SU-DHL-6 (cell line): Measurements from ENCODE around the gene LRRC74A.

Source experiments
- H2AFZ ChIP-seq: fragments of 200-600 bp; sonication (generic); 2 replicates; pipeline ENCODE4 v1.6.1; 2014; ENCODE audit warnings: low read depth, mild to moderate bottlenecking, moderate library complexity, mixed read lengths, antibody characterized with exemption, low read length; ENCODE audit not compliant: severe bottlenecking
- H3F3A ChIP-seq: fragments of 200-600 bp; shearing (Covaris generic); 2 replicates; pipeline ENCODE4 v1.6.0; 2016; ENCODE audit warnings: antibody characterized with exemption, mild to moderate bottlenecking; ENCODE audit not compliant: insufficient read depth
- H3K27ac ChIP-seq: fragments of 200-600 bp; sonication (generic); 2 replicates; pipeline ENCODE4 v1.5.1; 2016; ENCODE audit warnings: low read depth, mild to moderate bottlenecking, low read length, moderate library complexity, mixed read lengths
- H3K27me3 ChIP-seq: fragments of 200-600 bp; sonication (generic), shearing (Covaris generic); 2 replicates; pipeline ENCODE4 v1.6.0; 2014; ENCODE audit warnings: mild to moderate bottlenecking, low read length
- H3K36me3 ChIP-seq: fragments of 200-600 bp; sonication (generic); 2 replicates; pipeline ENCODE4 v1.6.1; 2014; ENCODE audit warnings: mild to moderate bottlenecking, low read length, mixed read lengths
- H3K4me2 ChIP-seq: fragments of 300-600, 200-600 bp; shearing (Covaris generic), sonication (generic); 2 replicates; pipeline ENCODE4 v1.6.0; 2014; ENCODE audit warnings: low read length, low read depth, mild to moderate bottlenecking; ENCODE audit not compliant: poor library complexity, severe bottlenecking
- H3K4me3 ChIP-seq: fragments of 200-600 bp; sonication (generic); 2 replicates; pipeline ENCODE4 v1.5.1; 2014; ENCODE audit warnings: antibody characterized with exemption, low read length, mild to moderate bottlenecking, mixed read lengths; ENCODE audit not compliant: insufficient read depth, poor library complexity, severe bottlenecking
- H3K79me2 ChIP-seq: fragments of 200-600 bp; sonication (generic); 2 replicates; pipeline ENCODE4 v1.6.1; 2014; ENCODE audit warnings: mild to moderate bottlenecking, low read length, moderate library complexity; ENCODE audit not compliant: insufficient read depth
- H3K9ac ChIP-seq: fragments of 200-600 bp; sonication (generic); 2 replicates; pipeline ENCODE4 v1.7.0; 2014; ENCODE audit warnings: mild to moderate bottlenecking, low read length
- H3K9me2 ChIP-seq: fragments of 200-600 bp; sonication (generic); replicated peaks from 2 replicates; pipeline ENCODE4 v1.6.1; 2014; ENCODE audit warnings: low read length; ENCODE audit not compliant: insufficient read depth
- H3K9me3 ChIP-seq: fragments of 200-600 bp; sonication (generic); 2 replicates; pipeline ENCODE4 v1.6.1; 2014; ENCODE audit warnings: low read length, mixed read lengths; ENCODE audit not compliant: insufficient read depth
- H4K20me1 ChIP-seq: fragments of 200-600 bp; sonication (generic); 2 replicates; pipeline ENCODE4 v1.6.1; 2014; ENCODE audit warnings: low read depth, mild to moderate bottlenecking, antibody characterized with exemption, low read length, moderate library complexity, mixed read lengths
- EZH2phosphoT487 ChIP-seq: fragments of 200-600 bp; sonication (generic), shearing (Covaris generic); conservative IDR thresholded peaks from 2 replicates; pipeline ENCODE4 v1.6.1; 2018; ENCODE audit warnings: mild to moderate bottlenecking, antibody characterized with exemption, low read length, moderate library complexity, mixed read lengths
- TF ChIP-seq, protein P1 (sequence below): fragments of 200-600 bp; sonication (generic); IDR thresholded peaks from one replicate; pipeline ENCODE4 v1.5.1; 2017; ENCODE audit warnings: antibody characterized with exemption, mild to moderate bottlenecking, low read length, moderate library complexity; ENCODE audit not compliant: insufficient read depth, poor library complexity, severe bottlenecking

The LRRC74A gene

DNA sequence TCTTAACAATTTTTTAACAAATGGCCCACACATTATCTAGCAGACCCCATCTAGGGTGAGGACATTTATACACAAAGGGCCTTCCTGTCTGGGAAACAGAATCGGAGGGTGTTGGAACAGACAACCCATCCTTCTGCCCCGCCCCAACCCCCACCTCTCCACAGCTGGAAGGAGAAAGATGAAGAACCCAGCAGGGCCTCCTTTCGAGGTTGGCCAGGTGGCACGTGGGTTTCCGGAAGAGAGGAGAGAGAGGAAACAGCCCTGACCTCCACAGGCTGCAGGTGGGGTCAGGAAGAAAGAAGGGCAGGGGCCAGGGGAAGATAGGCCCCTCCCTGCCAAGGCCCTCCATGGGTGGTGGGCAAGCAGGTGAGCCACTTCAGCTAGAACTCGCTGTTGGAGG, 57.2 kb downstream of the LRRC74A start:
- no peak overlapping the region for H3K27ac ChIP-seq
- H3K9ac ChIP-seq = no peak overlapping the region
- no peak overlapping the region for H3K4me3 ChIP-seq
- H3K4me2 ChIP-seq = no peak overlapping the region
- H3K9me2 ChIP-seq = no peaks in the 10 kb centered on the region
- no peaks in the 10 kb centered on the region for H4K20me1 ChIP-seq
- TF ChIP-seq EZH2phosphoT487 = no peak
- TF ChIP-seq, protein P1, sequence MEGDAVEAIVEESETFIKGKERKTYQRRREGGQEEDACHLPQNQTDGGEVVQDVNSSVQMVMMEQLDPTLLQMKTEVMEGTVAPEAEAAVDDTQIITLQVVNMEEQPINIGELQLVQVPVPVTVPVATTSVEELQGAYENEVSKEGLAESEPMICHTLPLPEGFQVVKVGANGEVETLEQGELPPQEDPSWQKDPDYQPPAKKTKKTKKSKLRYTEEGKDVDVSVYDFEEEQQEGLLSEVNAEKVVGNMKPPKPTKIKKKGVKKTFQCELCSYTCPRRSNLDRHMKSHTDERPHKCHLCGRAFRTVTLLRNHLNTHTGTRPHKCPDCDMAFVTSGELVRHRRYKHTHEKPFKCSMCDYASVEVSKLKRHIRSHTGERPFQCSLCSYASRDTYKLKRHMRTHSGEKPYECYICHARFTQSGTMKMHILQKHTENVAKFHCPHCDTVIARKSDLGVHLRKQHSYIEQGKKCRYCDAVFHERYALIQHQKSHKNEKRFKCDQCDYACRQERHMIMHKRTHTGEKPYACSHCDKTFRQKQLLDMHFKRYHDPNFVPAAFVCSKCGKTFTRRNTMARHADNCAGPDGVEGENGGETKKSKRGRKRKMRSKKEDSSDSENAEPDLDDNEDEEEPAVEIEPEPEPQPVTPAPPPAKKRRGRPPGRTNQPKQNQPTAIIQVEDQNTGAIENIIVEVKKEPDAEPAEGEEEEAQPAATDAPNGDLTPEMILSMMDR = no peak
- H3F3A ChIP-seq = no peaks in the 10 kb centered on the region
- no peak overlapping the region for H2AFZ ChIP-seq
- H3K79me2 ChIP-seq = no peaks in the 10 kb centered on the region
- no peaks in the 10 kb centered on the region for H3K27me3 ChIP-seq
- H3K9me3 ChIP-seq = no peaks in the 10 kb centered on the region
- no peaks in the 10 kb centered on the region for H3K36me3 ChIP-seq

DNA sequence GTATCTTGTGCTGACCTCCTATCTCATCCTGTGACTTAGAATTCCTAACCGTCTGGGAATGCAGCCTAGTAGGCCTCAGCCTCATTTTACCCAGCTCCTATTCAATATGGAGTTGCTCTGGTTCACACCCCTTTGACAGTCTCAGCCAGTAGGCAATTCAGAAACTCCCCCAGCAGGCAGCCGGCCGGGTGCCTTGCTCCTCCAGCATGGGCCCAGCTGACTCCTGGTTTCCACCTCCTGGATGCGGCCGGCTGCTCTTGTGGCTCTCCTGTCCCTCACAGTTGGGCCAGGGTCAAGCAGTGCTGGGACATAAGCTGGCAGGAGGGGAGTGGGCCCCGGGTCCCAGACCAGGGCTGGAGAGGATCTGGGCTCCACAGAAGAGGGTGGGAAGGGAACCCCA, 58.2 kb downstream of the LRRC74A start:
- H3K9ac ChIP-seq = no peak overlapping the region
- no peaks in the 10 kb centered on the region for H4K20me1 ChIP-seq
- H3K79me2 ChIP-seq = no peaks in the 10 kb centered on the region
- H3K27ac ChIP-seq = no peak overlapping the region
- H3K4me2 ChIP-seq = no peak overlapping the region
- no peak overlapping the region for H3K4me3 ChIP-seq
- no peaks in the 10 kb centered on the region for H3K9me3 ChIP-seq
- H3K9me2 ChIP-seq = no peaks in the 10 kb centered on the region
- no peaks in the 10 kb centered on the region for H3F3A ChIP-seq
- TF ChIP-seq, protein P1 = no peak
- TF ChIP-seq EZH2phosphoT487 = no peak
- H3K27me3 ChIP-seq = no peaks in the 10 kb centered on the region
- no peaks in the 10 kb centered on the region for H3K36me3 ChIP-seq
- H2AFZ ChIP-seq = no peak overlapping the region

DNA sequence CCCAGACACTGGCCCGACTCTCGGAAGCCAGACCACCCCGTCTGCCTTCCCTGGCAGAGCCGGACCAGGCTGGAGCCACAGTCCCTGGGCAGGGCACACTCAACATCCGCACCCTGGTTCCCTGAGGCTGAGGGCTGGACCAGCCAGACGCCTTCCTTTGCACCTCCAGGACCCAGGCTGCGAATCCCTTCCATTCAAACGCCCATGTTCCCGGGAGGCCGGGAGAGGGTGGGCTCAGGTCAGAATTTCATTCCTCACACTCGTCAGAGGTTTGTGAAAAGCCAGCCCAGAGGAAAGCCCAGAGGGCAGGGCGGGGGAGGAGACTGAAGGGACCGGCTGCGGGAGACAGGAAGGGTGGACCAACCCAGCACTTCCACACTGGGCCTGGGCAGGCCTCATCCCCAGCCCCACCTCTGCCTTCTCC, 58.7 kb downstream of the LRRC74A start:
- Histone ChIP-seq H3K79me2 (no peaks in the 10 kb centered on the region), H3K4me3 (no peak overlapping the region), H3K36me3 (no peaks in the 10 kb centered on the region), H3K9me2 (no peaks in the 10 kb centered on the region), H3K9ac (no peak overlapping the region), H2AFZ (no peak overlapping the region), H3K27ac (no peak overlapping the region), H3F3A (no peaks in the 10 kb centered on the region), H3K27me3 (no peaks in the 10 kb centered on the region), H3K4me2 (no peak overlapping the region), H4K20me1 (no peaks in the 10 kb centered on the region), H3K9me3 (no peaks in the 10 kb centered on the region)
- no peak for TF ChIP-seq EZH2phosphoT487
- TF ChIP-seq, protein P1 = no peak
